ENCODE results near the gene GLCCI1. TPM values are rescaled to one million over a fixed set of nuclear protein-coding genes. Genes with fewer than 3 reads are reported as not detected.

Gene GLCCI1
- total RNA-seq, 2 experiments from 2014 or later = 27.9 to 29.6 TPM

DNA sequence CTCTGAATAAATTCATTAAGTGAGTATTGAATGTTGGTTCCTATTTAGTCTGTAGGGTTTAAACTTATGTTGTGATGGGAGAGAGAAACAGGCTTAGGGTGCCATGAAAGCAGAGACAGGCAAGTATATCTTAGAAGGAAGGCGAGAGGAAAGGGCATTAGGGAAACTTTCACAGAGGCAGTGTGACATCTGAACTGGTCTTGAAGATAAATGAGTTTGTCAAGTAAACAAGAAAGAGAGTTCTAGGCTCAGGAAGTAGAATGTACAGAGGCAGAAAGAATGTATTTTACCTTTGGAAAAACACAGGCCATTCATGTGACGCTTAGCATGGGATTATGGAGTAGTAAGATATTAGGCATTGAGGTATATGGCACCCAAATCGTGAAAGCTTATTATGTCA lies 34.5 kb downstream of the GLCCI1 start:
- POLR2A ChIA-PET = no interaction called here

DNA sequence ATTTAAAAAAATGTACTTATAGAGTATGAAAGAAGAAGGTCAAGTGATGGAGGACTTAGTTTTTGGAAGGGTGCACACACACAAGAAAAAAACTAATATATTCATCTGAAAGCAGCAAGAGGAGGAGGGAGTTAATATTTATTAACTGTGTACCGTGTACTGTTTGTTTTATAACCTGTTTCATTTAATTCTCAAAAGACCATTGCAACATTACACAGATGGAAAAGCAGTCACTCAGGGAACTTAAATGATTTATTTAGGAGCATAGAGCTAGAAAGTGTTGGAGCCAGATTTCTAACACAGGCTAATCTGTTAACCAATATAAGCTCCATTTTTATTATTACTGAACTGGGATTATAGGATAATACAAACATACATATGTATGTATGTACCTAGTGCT lies 36.7 kb downstream of the GLCCI1 start:
- H3K36me3 Mint-ChIP-seq (ENCODE audit: low read depth) = peaks cover 57% of the 10 kb centered on the region
- POLR2A ChIA-PET = no interaction called here
- CTCF ChIA-PET = no interaction called here
- no peak overlapping the region for H3K4me3 Mint-ChIP-seq
- H3K9me3 Mint-ChIP-seq = peaks cover 12% of the 10 kb centered on the region
- H3K4me1 Mint-ChIP-seq = peaks cover 3% of the 10 kb centered on the region
- H3K27ac Mint-ChIP-seq = no peak overlapping the region
- DNase-seq = no peak
- no peaks in the 10 kb centered on the region for H3K27me3 Mint-ChIP-seq

More for the DNA sequence above, 34.5 kb downstream of the GLCCI1 start:
- peaks cover 3% of the 10 kb centered on the region for H3K4me1 Mint-ChIP-seq
- H3K4me3 Mint-ChIP-seq = no peak overlapping the region
- H3K36me3 Mint-ChIP-seq (ENCODE audit: low read depth) = peaks cover 52% of the 10 kb centered on the region
- H3K27ac Mint-ChIP-seq = no peak overlapping the region
- H3K9me3 Mint-ChIP-seq = peaks cover 12% of the 10 kb centered on the region
- DNase-seq = no peak
- H3K27me3 Mint-ChIP-seq = no peaks in the 10 kb centered on the region
- CTCF ChIA-PET = no interaction called here

DNA sequence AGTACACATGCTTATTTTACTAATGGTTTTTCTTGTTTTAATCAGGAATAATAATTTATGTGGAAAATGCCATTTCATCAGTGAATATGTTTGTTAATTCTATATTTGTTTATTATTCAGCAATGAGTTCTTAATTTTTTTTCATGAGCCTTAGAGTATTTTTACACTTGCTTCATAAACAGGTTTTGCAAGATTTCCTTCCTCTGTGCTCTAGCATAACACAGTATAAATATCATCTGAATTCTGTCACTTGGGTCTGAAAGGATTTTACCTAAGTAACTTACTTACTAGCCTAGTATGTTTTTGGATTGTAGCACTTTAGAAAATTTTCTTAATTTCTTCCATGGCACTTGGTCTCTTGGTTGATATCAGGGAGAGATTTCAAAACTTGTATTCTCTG lies 45.8 kb downstream of the GLCCI1 start:
- no peak overlapping the region for H3K4me3 Mint-ChIP-seq
- peaks cover 13% of the 10 kb centered on the region for H3K4me1 Mint-ChIP-seq
- H3K36me3 Mint-ChIP-seq (ENCODE audit: low read depth) = peaks cover 19% of the 10 kb centered on the region
- H3K27ac Mint-ChIP-seq = peak overlapping the region; percentile 31
- POLR2A ChIA-PET = no interaction called here
- CTCF ChIA-PET = no interaction called here
- no peaks in the 10 kb centered on the region for H3K9me3 Mint-ChIP-seq
- no peak for DNase-seq
- H3K27me3 Mint-ChIP-seq = no peaks in the 10 kb centered on the region

DNA sequence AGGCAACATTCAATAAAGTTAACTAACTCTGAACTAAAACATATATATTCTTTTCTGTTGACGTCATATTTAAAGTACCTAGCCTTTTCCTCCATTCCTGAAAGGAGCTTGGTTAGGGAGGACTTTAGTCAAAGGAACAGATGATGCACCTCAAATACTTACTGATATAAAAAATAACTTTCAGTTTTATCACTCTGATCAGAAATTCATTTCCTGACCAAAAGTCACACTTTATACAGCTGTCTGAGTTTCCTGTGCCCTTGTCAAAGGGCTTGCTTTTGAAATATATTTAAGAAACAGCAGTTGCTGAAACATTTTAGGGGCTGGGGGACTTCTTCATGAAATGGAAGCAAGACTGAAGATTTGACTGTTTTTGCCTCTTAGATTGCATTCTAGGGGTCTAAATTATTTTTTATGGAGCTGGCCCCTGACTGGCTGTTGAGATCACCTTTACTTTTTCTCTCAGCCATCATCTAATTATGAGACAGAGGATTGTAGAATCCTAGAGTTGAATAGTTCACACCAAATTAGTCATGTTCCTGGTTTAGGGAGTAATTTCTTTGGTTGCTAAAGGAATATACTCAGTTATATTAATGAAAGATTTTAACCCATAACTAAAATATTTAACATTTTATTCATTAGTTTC lies 46.6 kb downstream of the GLCCI1 start:
- CTCF ChIA-PET = no interaction called here
- POLR2A ChIA-PET = no interaction called here
- Mint-ChIP-seq H3K4me3 (no peak overlapping the region), H3K27me3 (no peaks in the 10 kb centered on the region), H3K36me3 (ENCODE audit: low read depth) (peaks cover 20% of the 10 kb centered on the region), H3K9me3 (no peaks in the 10 kb centered on the region), H3K27ac (peak overlapping the region; percentile 25), H3K4me1 (peaks cover 13% of the 10 kb centered on the region)
- DNase-seq = peak; percentile 7

DNA sequence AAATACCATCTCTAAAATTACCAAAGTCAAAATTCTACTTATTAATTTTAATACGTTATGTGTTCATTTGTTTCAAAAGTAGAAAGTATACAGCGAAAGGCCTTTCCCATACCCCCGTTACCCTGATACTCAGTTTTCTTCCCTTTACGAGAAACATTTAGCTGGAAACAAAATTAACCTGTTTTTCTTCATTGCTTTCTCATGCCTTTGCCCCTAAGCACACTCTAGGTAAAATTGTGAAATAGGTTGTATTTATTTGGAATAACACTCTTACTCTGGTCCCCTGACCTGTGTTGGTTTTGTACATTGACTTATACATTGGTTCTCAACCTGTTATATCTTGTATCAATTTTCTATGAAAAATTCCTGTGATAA lies 47.1 kb downstream of the GLCCI1 start:
- DNase-seq = no peak
- Mint-ChIP-seq H3K27me3 (no peaks in the 10 kb centered on the region), H3K9me3 (no peaks in the 10 kb centered on the region), H3K27ac (peak overlapping the region; percentile 60), H3K36me3 (ENCODE audit: low read depth) (peaks cover 20% of the 10 kb centered on the region), H3K4me3 (no peak overlapping the region), H3K4me1 (peaks cover 13% of the 10 kb centered on the region)
- CTCF ChIA-PET = no interaction called here
- POLR2A ChIA-PET = no interaction called here

DNA sequence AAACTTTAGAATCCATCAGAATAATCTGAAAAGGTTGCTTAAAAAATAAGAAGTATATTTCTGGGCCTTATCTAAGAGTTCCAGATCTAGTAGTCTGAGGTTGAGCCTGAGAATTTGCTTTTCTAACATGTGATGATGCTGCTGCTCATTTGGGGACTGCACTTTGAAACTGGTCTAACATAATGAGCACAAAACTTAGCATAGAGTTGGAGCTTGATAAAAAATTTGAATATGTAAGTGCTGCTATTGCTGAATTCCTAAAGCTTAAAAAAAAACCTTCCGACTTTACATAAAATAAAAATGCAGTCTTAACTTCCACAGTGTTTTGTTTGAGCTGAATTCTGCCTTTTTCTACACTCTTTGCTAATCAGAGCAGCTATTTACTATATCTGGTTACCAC lies 48.8 kb downstream of the GLCCI1 start:
- DNase-seq = no peak
- ChIA-PET POLR2A (no interaction called here), CTCF (no interaction called here)
- no peak overlapping the region for H3K27ac Mint-ChIP-seq
- peaks cover 13% of the 10 kb centered on the region for H3K4me1 Mint-ChIP-seq
- no peaks in the 10 kb centered on the region for H3K9me3 Mint-ChIP-seq
- H3K4me3 Mint-ChIP-seq = no peak overlapping the region
- no peaks in the 10 kb centered on the region for H3K27me3 Mint-ChIP-seq
- H3K36me3 Mint-ChIP-seq (ENCODE audit: low read depth) = peaks cover 11% of the 10 kb centered on the region

DNA sequence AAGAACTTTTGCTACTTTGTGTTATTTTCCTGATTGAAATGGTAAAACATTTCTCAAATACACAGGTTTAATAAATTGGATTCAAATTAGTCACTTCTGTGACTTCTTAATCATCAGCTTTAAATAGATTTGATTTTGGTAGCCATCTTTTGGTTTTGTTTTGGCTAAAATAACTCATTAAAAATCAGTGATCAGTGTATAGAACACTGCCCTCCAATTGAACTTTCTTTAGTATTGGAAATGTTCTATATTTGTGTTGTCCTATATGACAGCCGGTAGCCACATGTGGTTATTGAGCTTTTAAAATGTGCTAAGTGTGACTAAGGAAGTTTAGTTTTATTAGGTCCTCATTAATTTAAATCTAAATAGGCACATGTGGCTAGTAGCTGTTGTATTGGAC lies 50.4 kb downstream of the GLCCI1 start:
- no peak overlapping the region for H3K4me3 Mint-ChIP-seq
- H3K9me3 Mint-ChIP-seq = no peaks in the 10 kb centered on the region
- ChIA-PET CTCF (no interaction called here), POLR2A (no interaction called here)
- H3K36me3 Mint-ChIP-seq (ENCODE audit: low read depth) = peaks cover 25% of the 10 kb centered on the region
- H3K27me3 Mint-ChIP-seq = no peaks in the 10 kb centered on the region
- H3K4me1 Mint-ChIP-seq = peaks cover 13% of the 10 kb centered on the region
- no peak overlapping the region for H3K27ac Mint-ChIP-seq
- no peak for DNase-seq

DNA sequence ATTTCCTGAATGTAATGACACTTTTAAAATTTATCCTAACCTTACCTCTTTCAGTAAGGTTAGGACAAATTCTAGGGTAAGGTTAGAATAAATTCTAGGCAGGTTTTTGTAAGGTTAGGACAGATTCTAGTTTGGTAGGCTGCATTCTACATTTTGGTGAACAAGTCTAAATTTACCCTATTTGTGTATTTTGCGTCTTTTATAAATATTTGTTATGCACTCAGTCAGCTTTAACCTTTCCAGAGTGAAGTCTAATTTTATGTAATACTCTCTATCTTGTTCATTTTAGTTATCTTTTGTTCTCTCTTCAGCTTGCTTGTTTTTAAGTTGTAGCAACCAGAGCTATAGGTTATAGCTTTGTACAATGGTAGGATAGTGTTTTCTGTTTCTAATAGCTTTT lies 54.0 kb downstream of the GLCCI1 start:
- DNase-seq = no peak
- Mint-ChIP-seq H3K36me3 (ENCODE audit: low read depth) (peaks cover 51% of the 10 kb centered on the region), H3K27me3 (no peaks in the 10 kb centered on the region), H3K4me1 (no peaks in the 10 kb centered on the region), H3K9me3 (peaks cover 24% of the 10 kb centered on the region), H3K4me3 (no peak overlapping the region), H3K27ac (no peak overlapping the region)
- POLR2A ChIA-PET = no interaction called here
- CTCF ChIA-PET = no interaction called here

DNA sequence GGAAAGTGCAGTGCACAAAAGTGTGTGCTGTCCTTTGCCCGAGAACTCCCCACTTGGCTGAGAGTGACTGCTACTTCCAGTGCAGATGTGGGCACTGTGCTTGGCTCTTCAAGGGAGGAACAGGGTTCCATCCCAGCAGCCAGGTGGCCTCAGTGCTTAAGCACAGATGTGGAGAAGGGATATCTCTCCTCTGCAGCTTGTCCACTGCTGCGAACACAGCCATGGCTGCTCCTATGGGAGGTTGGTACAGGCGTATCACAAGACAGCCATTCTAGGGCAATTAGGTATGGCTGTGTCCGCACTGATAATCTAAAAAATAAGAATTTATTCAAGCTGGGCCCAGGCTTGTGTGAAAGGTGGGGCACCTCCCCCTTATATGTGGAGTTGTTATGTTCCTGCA lies 66.6 kb downstream of the GLCCI1 start:
- no peak for DNase-seq
- H3K4me1 Mint-ChIP-seq = peaks cover 9% of the 10 kb centered on the region
- H3K27me3 Mint-ChIP-seq = no peaks in the 10 kb centered on the region
- H3K27ac Mint-ChIP-seq = no peak overlapping the region
- H3K4me3 Mint-ChIP-seq = no peak overlapping the region
- peaks cover 30% of the 10 kb centered on the region for H3K36me3 Mint-ChIP-seq (ENCODE audit: low read depth)
- ChIA-PET POLR2A (no interaction called here), CTCF (interaction anchor here (0.9 to 1.6 kb wide), 6 partner anchors 11 to 155 kb away, joined by 3 to 4 read pairs (median 3); partner anchors contain the start of gene GLCCI1)
- peaks cover 9% of the 10 kb centered on the region for H3K9me3 Mint-ChIP-seq

DNA sequence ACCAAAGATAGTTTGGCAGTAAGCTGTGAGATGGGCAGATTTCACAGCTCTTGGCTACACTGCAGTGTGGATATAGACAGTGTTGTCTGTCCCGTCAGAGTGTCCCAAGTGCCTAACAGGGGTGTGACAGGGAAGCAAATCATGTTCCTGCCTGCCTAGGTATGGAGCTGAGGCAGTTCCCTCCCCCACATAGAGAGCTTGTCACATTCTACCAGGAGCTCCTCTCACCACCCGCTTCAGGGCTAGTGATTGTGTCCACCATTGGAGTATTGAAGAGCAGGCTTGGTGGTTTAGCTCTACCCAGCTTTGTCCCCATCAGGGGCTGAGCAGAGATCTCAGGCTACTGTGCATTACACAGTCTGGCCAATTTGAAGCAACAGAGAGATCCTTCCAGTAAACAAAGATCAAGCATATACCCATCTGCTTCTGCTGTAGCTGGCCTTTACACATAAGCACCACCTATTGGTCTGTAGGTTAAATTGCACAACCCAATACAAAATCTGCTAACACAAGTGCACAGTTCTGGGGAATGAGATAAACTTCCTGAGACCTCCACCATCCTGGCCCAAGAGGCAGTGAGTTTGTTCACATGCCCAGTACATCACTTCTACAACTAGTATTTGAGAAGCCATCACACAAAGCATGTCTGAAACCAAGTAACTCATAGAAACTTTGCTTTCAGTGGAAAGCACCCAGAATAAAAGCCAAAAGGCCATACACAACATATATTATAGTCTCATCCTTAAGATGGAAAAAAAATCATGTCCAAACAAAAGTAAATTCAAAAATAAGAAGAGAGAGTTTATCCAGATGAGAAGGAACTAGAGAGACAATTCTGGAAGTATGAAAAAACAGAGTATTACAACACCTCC lies 67.3 kb downstream of the GLCCI1 start:
- peaks cover 28% of the 10 kb centered on the region for H3K36me3 Mint-ChIP-seq (ENCODE audit: low read depth)
- H3K9me3 Mint-ChIP-seq = peaks cover 8% of the 10 kb centered on the region
- POLR2A ChIA-PET = no interaction called here
- DNase-seq = peak; percentile 12
- CTCF ChIA-PET = interaction anchor here (0.9 to 1.6 kb wide), 5 partner anchors 12 to 154 kb away, joined by 3 to 4 read pairs (median 3); partner anchors contain the start of gene GLCCI1
- no peak overlapping the region for H3K27ac Mint-ChIP-seq
- H3K4me1 Mint-ChIP-seq = peaks cover 9% of the 10 kb centered on the region
- no peak overlapping the region for H3K4me3 Mint-ChIP-seq
- no peaks in the 10 kb centered on the region for H3K27me3 Mint-ChIP-seq

DNA sequence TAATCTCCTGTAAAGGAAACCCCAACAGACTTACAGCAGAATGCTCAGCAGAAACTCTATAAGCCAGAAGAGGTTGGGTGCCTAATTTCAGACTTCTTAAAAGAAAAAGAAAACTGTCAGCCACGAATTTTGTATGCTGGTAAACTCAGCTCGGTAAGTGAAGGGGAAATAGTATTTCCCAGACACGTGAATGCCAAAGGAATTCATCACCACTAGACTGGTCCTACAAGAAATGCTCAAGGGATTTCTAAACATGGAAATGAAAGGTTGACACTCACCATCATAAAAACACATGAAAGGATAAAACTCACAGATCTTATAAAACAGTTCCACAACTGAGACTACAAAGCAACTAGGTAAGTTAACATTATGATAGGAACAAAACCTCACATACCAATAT lies 68.6 kb downstream of the GLCCI1 start:
- POLR2A ChIA-PET = no interaction called here
- Mint-ChIP-seq H3K36me3 (ENCODE audit: low read depth) (peaks cover 31% of the 10 kb centered on the region), H3K27ac (no peak overlapping the region), H3K4me3 (no peak overlapping the region), H3K27me3 (no peaks in the 10 kb centered on the region), H3K4me1 (peaks cover 13% of the 10 kb centered on the region), H3K9me3 (peaks cover 6% of the 10 kb centered on the region)
- DNase-seq = no peak
- CTCF ChIA-PET = no interaction called here

DNA sequence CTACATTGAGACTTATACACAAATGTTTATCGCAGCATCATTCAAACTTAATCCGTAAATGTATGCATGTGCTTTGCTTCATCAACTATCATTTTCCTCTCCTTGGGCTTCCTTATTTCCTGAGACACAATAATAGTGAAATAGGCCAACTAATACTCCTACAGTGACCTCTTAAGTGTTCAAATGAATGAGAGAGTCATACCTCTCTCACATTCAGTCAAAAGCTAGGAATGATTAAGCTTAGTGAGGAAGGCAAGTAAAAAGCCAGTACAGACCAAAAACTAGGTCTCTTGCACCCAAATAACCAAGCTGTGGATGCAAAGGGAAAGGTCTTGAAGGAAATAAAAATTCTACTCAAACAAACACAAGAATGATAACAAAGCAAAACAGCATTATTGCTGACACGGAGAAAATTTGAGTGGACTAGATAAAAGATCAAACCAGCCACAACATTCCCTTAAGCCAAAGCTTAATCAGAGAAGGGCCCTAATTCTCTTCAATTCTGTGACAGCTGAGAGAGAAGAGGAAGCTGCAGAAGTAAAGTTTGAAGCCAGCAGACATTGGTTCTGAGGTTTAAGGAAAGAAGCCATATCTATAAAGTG lies 72.3 kb downstream of the GLCCI1 start:
- no peak for DNase-seq

DNA sequence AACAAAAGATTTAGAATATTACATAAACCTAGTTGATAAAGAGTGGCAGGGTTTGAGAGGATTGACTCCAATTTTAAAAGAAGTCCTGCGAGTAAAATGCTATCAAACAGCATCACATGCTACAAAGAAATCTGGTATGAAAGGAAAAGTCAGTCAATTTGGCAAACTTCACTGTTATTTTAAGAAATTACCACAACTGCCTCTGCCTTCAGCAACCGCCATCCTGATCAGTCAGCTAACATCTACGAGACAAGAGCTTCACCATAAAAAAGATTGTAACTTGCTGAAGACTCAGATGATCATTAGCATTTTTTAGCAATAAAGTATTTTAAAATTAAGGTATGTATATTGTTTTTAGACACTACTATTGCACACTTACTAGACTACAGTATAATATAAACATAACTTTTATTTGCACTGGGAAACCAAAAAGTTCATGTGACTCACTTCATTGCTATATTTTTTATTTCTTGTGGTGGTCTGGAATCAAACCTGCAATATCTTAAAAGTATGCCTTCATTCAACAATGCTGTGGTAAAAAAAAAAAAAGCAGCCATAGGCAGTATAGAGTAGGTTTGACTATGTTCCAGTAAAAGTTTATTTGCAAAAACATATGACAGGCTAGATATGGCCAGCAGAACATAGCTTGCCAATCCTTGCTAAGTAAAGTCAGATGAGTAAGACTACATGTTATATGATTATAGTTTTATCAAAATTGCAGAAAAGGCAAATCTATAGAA lies 74.4 kb downstream of the GLCCI1 start:
- Mint-ChIP-seq H3K27me3 (no peaks in the 10 kb centered on the region), H3K4me3 (no peak overlapping the region), H3K9me3 (peaks cover 7% of the 10 kb centered on the region), H3K36me3 (ENCODE audit: low read depth) (peaks cover 50% of the 10 kb centered on the region), H3K4me1 (peaks cover 37% of the 10 kb centered on the region), H3K27ac (no peak overlapping the region)
- POLR2A ChIA-PET = no interaction called here
- CTCF ChIA-PET = interaction anchor here (0.6 kb wide), 1 partner anchor 28 kb away, joined by 3 read pairs; no protein-coding TSS in a partner anchor
- no peak for DNase-seq

More for the DNA sequence above, 72.3 kb downstream of the GLCCI1 start:
- H3K27ac Mint-ChIP-seq = no peak overlapping the region
- ChIA-PET POLR2A (no interaction called here), CTCF (interaction anchor here (0.8 to 1.3 kb wide), 3 partner anchors 108 to 359 kb away, joined by 3 read pairs; no protein-coding TSS in a partner anchor)
- H3K9me3 Mint-ChIP-seq = peaks cover 10% of the 10 kb centered on the region
- no peak overlapping the region for H3K4me3 Mint-ChIP-seq
- no peaks in the 10 kb centered on the region for H3K27me3 Mint-ChIP-seq
- peaks cover 61% of the 10 kb centered on the region for H3K36me3 Mint-ChIP-seq (ENCODE audit: low read depth)
- peaks cover 31% of the 10 kb centered on the region for H3K4me1 Mint-ChIP-seq

Measured in activated CD4-positive, alpha-beta T cell treated with anti-CD3 and anti-CD28 coated beads, Interleukin-2, amount 10 ng/mL, durations not matched to agents 7 days and 5 days (primary cell).